Measurements from ENCODE around the gene VEGFD. TPM values are rescaled to one million over a fixed set of nuclear protein-coding genes. Genes with fewer than 3 reads are reported as not detected.
A peak's percentile ranks its signal among the peaks of the same experiment; 100 is the strongest.

Gene VEGFD
- total and polyA plus RNA-seq, 8 donors, result 0.25 to 4.2 (median 2.2) TPM; not detected in 4

- H3K4me1 ChIP-seq, result no peaks in the 10 kb centered on the region
- no peak for TF ChIP-seq CTCF (IDR thresholded peaks at IDR 0.05)
- TF ChIP-seq POLR2AphosphoS5 (IDR thresholded peaks at IDR 0.05), result no peak
- no peak for TF ChIP-seq POLR2A (IDR thresholded peaks at IDR 0.05)
- no peak for TF ChIP-seq EP300 (IDR thresholded peaks at IDR 0.05)
- H3K9me3 ChIP-seq, result no peaks in the 10 kb centered on the region
- peaks cover 0 to 41% (median 36%) of the 10 kb centered on the region in 4 donors for H3K36me3 ChIP-seq
- no peaks in the 10 kb centered on the region for H3K27me3 ChIP-seq
- intact Hi-C loops (cut with DNase I; ENCODE audit: low total_unique reads), result no loop called here
- DNase-seq, result no peak
- WGBS, 5 donors, result 65 to 82% (median 75%) methylated on average over 4 of the region's 4 CpGs
- no peak overlapping the region for H3K4me3 ChIP-seq
- no peak overlapping the region for H3K27ac ChIP-seq
Observed at GRCh38 chrX:15321447-15321846, 62.8 kb downstream of the VEGFD start.

- DNase-seq, result no peak
- Histone ChIP-seq H3K9me3 (no peaks in the 10 kb centered on the region), H3K4me3 (no peak overlapping the region), H3K4me1 (no peaks in the 10 kb centered on the region), H3K27ac (no peak overlapping the region), H3K36me3 (peaks cover 0 to 41% (median 36%) of the 10 kb centered on the region in 4 donors), H3K27me3 (no peaks in the 10 kb centered on the region)
- intact Hi-C loops (cut with DNase I; ENCODE audit: low total_unique reads), result no loop called here
- TF ChIP-seq CTCF (IDR thresholded peaks at IDR 0.05) (no peak), EP300 (IDR thresholded peaks at IDR 0.05) (no peak), POLR2AphosphoS5 (IDR thresholded peaks at IDR 0.05) (no peak), POLR2A (IDR thresholded peaks at IDR 0.05) (no peak)
- WGBS, 5 donors, result 60 to 88% (median 79%) methylated on average over 4 of the region's 4 CpGs
Observed at GRCh38 chrX:15320297-15320696, 63.9 kb downstream of the VEGFD start.

GRCh38 chrX:15319075-15319474, 65.1 kb downstream of the VEGFD start:
- Histone ChIP-seq H3K4me1 (no peaks in the 10 kb centered on the region), H3K9me3 (no peaks in the 10 kb centered on the region), H3K27me3 (no peaks in the 10 kb centered on the region), H3K4me3 (no peak overlapping the region), H3K36me3 (peaks cover 0 to 32% (median 31%) of the 10 kb centered on the region in 4 donors), H3K27ac (no peak overlapping the region)
- no peak for TF ChIP-seq POLR2AphosphoS5 (IDR thresholded peaks at IDR 0.05)
- intact Hi-C loops (cut with DNase I; ENCODE audit: low total_unique reads), result no loop called here
- DNase-seq, result no peak
- WGBS, 5 donors, result 82 to 93% (median 89%) methylated on average over 4 of the region's 4 CpGs

- no peak for TF ChIP-seq EP300 (IDR thresholded peaks at IDR 0.05)
- no peak for TF ChIP-seq CTCF (IDR thresholded peaks at IDR 0.05)
- no peak for TF ChIP-seq POLR2AphosphoS5 (IDR thresholded peaks at IDR 0.05)
- TF ChIP-seq POLR2A (IDR thresholded peaks at IDR 0.05), result no peak
- H3K4me1 ChIP-seq, result peaks cover 0 to 5% (median 0%) of the 10 kb centered on the region in 4 donors
- H3K27ac ChIP-seq, result peak within 1 kb of the TSS in 2 of 5 donors; percentile 14 to 25
- intact Hi-C loops (cut with DNase I; ENCODE audit: low total_unique reads), result no loop called here
- peaks cover 0 to 4% (median 0%) of the 10 kb centered on the region in 3 donors for H3K27me3 ChIP-seq
- no peak within 1 kb of the TSS for H3K4me3 ChIP-seq
- peaks cover 0 to 4% (median 3%) of the 10 kb centered on the region in 4 donors for H3K36me3 ChIP-seq
- no peaks in the 10 kb centered on the region for H3K9me3 ChIP-seq
- 26 to 48% (median 41%) methylated on average over 3 of the region's 3 CpGs for WGBS, 5 donors
- DNase-seq, result no peak
Observed at GRCh38 chrX:15315509-15315908, 68.7 kb downstream of the VEGFD start, which contains the start of gene ASB11. TSS of gene ASB11 (minus strand) at chrX:15315640. CDS start at chrX:15315605, 35 bp downstream.

GRCh38 chrX:15314472-15314871, 69.7 kb downstream of the VEGFD start:
- 38 to 58% (median 47%) methylated on average over 2 of the region's 2 CpGs for WGBS, 5 donors
- Histone ChIP-seq H3K27me3 (peaks cover 0 to 4% (median 0%) of the 10 kb centered on the region in 3 donors), H3K27ac (no peak overlapping the region), H3K36me3 (no peaks in the 10 kb centered on the region), H3K9me3 (no peaks in the 10 kb centered on the region), H3K4me3 (no peak overlapping the region), H3K4me1 (peaks cover 0 to 11% (median 0%) of the 10 kb centered on the region in 4 donors)
- intact Hi-C loops (cut with DNase I; ENCODE audit: low total_unique reads), result no loop called here
- no peak for DNase-seq
- TF ChIP-seq CTCF (IDR thresholded peaks at IDR 0.05), result no peak
- no peak for TF ChIP-seq POLR2AphosphoS5 (IDR thresholded peaks at IDR 0.05)
- TF ChIP-seq POLR2A (IDR thresholded peaks at IDR 0.05), result no peak
- no peak for TF ChIP-seq EP300 (IDR thresholded peaks at IDR 0.05)

Data from stomach (tissue), 9 donors.